Activated CD8-positive, alpha-beta T cell treated with anti-CD3 and anti-CD28 coated beads for 36 hours (primary cell): ENCODE measurements around the gene PAMR1. TPM values are rescaled to one million over a fixed set of nuclear protein-coding genes. Genes with fewer than 3 reads are reported as not detected.

ENCODE experiments used
- ATAC-seq: fragments of 200-7000 bp; cut with Tn5 transposase; one replicate; pipeline ENCODE4 v1.10.0; 2021; ENCODE audit warnings: mild to moderate bottlenecking, moderate library complexity
- CTCF ChIA-PET: fragments of 350-600 bp; sonication (Branson Sonifier 250); formaldehyde crosslinking; loops from one replicate; lab custom pipeline; 2021; ENCODE audit warnings: antibody characterized with exemption; lab: Charles Lee
- POLR2A ChIA-PET: fragments of 350-600 bp; sonication (Branson Sonifier 250); formaldehyde crosslinking; loops from one replicate; lab custom pipeline; 2021; ENCODE audit warnings: antibody characterized with exemption; lab: Charles Lee
- DNase-seq: peaks from one replicate; pipeline ENCODE4 v3.0.0-alpha.2; 2020
- H3K27ac Mint-ChIP-seq: one replicate; pipeline ENCODE4 v1.8.0; 2021; ENCODE audit warnings: mild to moderate bottlenecking, mixed read lengths
- H3K27me3 Mint-ChIP-seq: one replicate; pipeline ENCODE4 v1.8.0; 2021; ENCODE audit warnings: mixed read lengths
- H3K36me3 Mint-ChIP-seq: one replicate; pipeline ENCODE4 v1.8.0; 2021; ENCODE audit warnings: low read depth, mixed read lengths
- H3K4me1 Mint-ChIP-seq: one replicate; pipeline ENCODE4 v1.8.0; 2021; ENCODE audit warnings: low read depth, mixed read lengths
- H3K4me3 Mint-ChIP-seq: one replicate; pipeline ENCODE4 v1.8.0; 2021; ENCODE audit warnings: mild to moderate bottlenecking, moderate library complexity, mixed read lengths
- H3K9me3 Mint-ChIP-seq: one replicate; pipeline ENCODE4 v1.8.0; 2021; ENCODE audit warnings: mixed read lengths
- CTCF ChIP-seq: fragments of 200-600 bp; IDR thresholded peaks from one replicate; pipeline ENCODE4 v1.8.0; 2022; ENCODE audit warnings: antibody characterized with exemption, mild to moderate bottlenecking
- intact Hi-C: fragments of 100-400 bp; cut with micrococcal nuclease; formaldehyde crosslinking; loops from one replicate; pipeline ENCODE4 v1.10.0; 2022
- total RNA-seq, 2 experiments: library from RNA; stranded (reverse); gene quantifications; one replicate each; pipeline ENCODE4 v1.2.3, GENCODE V29; 2021

Gene PAMR1
- total RNA-seq, 2 experiments from 2014 or later = not detected

DNA sequence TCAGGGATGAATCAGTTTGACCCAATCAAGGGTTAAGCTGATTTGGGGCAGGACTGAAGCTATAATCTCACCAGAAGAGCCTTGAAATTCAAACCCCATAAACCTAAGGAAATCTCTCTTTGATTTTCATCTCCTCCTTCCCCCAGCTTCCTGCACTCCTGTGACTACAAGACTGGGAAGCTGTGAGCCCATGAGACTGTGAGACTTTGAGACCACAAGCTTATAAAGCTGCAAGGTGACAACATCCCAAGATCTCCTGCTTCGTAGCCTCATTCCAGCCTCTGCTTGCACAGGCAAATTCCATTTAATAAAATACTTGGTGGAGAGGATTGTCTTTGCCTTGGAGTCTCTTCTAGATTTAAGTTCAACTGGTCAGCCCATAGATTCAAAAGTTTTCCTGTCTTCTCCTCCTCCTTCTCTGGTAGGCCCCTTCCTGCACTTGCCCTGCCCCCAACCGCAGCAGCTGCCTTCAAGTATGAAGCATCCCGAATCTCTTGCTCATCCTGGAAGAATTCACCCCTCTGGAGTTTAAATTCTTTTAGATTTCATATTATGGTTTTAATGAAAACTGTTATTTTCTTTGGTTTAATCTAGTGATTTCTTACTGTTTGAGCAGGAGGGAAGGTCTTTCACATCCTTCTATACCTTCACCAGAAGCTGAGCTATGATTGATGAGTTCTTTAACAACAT lies 42.1 kb downstream of the PAMR1 start:
- Mint-ChIP-seq H3K4me1 (no peaks in the 10 kb centered on the region), H3K27me3 (peaks cover 42% of the 10 kb centered on the region), H3K36me3 (no peaks in the 10 kb centered on the region), H3K27ac (no peak overlapping the region), H3K9me3 (peaks cover 10% of the 10 kb centered on the region), H3K4me3 (no peak overlapping the region)
- DNase-seq = no peak
- ChIA-PET CTCF (interaction anchor here (1.0 kb wide), 1 partner anchor 31 kb away, joined by 3 read pairs; no protein-coding TSS in a partner anchor), POLR2A (interaction anchor here (0.8 kb wide), 1 partner anchor 24 kb away, joined by 4 read pairs; no protein-coding TSS in a partner anchor)
- no peak for ATAC-seq
- intact Hi-C loops = no loop called here
- no peak for TF ChIP-seq CTCF

DNA sequence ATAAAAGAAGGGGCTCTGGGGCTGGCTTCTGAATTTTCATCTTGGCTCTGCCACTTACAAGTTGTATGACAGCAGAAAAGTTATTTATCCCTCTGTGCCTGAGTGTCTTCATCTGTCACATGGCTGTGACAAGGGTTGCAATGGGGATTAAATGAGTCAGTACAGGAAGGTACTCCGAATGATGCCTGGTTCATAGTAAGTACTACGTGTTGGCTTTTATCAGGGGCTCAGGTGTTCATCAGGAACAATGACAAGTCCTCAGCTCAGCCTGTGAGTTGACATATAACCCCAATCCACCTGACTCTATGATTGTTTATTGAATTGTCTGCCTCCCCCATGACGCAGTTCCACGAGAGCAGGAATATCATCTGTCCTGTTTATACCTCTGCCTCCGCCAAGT lies 45.7 kb downstream of the PAMR1 start:
- peaks cover 10% of the 10 kb centered on the region for H3K9me3 Mint-ChIP-seq

GRCh38 chr11:35478471-35479091 lies 46.8 kb downstream of the PAMR1 start:
- ChIA-PET CTCF (no interaction called here), POLR2A (no interaction called here)
- Mint-ChIP-seq H3K9me3 (peaks cover 10% of the 10 kb centered on the region), H3K27ac (no peak overlapping the region), H3K4me3 (no peak overlapping the region), H3K36me3 (no peaks in the 10 kb centered on the region), H3K27me3 (peaks cover 28% of the 10 kb centered on the region), H3K4me1 (no peaks in the 10 kb centered on the region)
- TF ChIP-seq CTCF = no peak
- intact Hi-C loops = no loop called here
- DNase-seq (no peak), ATAC-seq (no peak)

More for the DNA sequence above, 45.7 kb downstream of the PAMR1 start:
- no peaks in the 10 kb centered on the region for H3K36me3 Mint-ChIP-seq
- no peak overlapping the region for H3K27ac Mint-ChIP-seq
- H3K27me3 Mint-ChIP-seq = peaks cover 32% of the 10 kb centered on the region
- H3K4me3 Mint-ChIP-seq = no peak overlapping the region
- ATAC-seq = no peak
- ChIA-PET POLR2A (no interaction called here), CTCF (no interaction called here)
- TF ChIP-seq CTCF = no peak
- intact Hi-C loops = no loop called here
- no peak for DNase-seq
- H3K4me1 Mint-ChIP-seq = no peaks in the 10 kb centered on the region

GRCh38 chr11:35477901-35478300 lies 47.5 kb downstream of the PAMR1 start:
- TF ChIP-seq CTCF = no peak
- H3K27me3 Mint-ChIP-seq = peaks cover 24% of the 10 kb centered on the region

DNA sequence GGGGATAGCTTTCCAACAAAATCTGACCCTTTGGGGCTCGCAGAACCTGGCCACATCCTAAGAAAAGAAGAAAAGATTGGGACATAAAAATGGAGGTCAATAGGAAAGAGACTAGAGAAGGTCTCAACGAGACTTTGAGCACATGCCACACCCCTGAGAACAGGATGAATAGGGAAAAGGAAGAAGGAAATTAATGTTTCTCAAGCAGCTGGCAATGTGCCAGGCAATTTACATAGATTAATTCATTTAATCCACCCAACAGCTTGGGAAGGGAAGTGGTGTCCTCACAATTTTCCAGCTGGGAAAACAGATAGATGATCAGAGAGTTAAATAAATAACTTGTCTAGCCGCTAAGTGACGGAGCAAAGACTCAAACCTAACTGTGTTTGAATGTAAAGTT lies 50.7 kb downstream of the PAMR1 start:
- ATAC-seq (no peak), DNase-seq (no peak)
- no peak overlapping the region for H3K27ac Mint-ChIP-seq
- H3K9me3 Mint-ChIP-seq = no peaks in the 10 kb centered on the region
- ChIA-PET POLR2A (no interaction called here), CTCF (interaction anchor here (3.9 kb wide), 1 partner anchor 11 kb away, joined by 21 read pairs; no protein-coding TSS in a partner anchor)
- H3K4me1 Mint-ChIP-seq = no peaks in the 10 kb centered on the region
- intact Hi-C loops = no loop called here
- H3K36me3 Mint-ChIP-seq = no peaks in the 10 kb centered on the region
- TF ChIP-seq CTCF = no peak
- H3K27me3 Mint-ChIP-seq = peaks cover 17% of the 10 kb centered on the region
- H3K4me3 Mint-ChIP-seq = no peak overlapping the region

More at GRCh38 chr11:35477901-35478300, 47.5 kb downstream of the PAMR1 start:
- H3K36me3 Mint-ChIP-seq = no peaks in the 10 kb centered on the region
- ChIA-PET POLR2A (no interaction called here), CTCF (no interaction called here)
- H3K4me3 Mint-ChIP-seq = no peak overlapping the region
- H3K9me3 Mint-ChIP-seq = peaks cover 7% of the 10 kb centered on the region
- no peak overlapping the region for H3K27ac Mint-ChIP-seq
- ATAC-seq (no peak), DNase-seq (no peak)
- intact Hi-C loops = no loop called here
- H3K4me1 Mint-ChIP-seq = no peaks in the 10 kb centered on the region
